Stimulated activated CD4-positive, alpha-beta T cell treated with anti-CD3 and anti-CD28 coated beads, Interleukin-1b, Interleukin-23, amount 100 ng/mL, for 4 hours (primary cell): ENCODE results near the gene WDR59.
"Not testable (repeated sequence)": the region's sequence is repeated elsewhere in the genome, so short reads cannot be mapped to it uniquely, and the experiment has no call there.

Experiments used
- DNase-seq, 2 donors: peaks; one replicate each; pipeline ENCODE4 v3.0.0-alpha.2; 2020; ENCODE audit warnings: low read depth in 2 of 2

The WDR59 gene, protein sequence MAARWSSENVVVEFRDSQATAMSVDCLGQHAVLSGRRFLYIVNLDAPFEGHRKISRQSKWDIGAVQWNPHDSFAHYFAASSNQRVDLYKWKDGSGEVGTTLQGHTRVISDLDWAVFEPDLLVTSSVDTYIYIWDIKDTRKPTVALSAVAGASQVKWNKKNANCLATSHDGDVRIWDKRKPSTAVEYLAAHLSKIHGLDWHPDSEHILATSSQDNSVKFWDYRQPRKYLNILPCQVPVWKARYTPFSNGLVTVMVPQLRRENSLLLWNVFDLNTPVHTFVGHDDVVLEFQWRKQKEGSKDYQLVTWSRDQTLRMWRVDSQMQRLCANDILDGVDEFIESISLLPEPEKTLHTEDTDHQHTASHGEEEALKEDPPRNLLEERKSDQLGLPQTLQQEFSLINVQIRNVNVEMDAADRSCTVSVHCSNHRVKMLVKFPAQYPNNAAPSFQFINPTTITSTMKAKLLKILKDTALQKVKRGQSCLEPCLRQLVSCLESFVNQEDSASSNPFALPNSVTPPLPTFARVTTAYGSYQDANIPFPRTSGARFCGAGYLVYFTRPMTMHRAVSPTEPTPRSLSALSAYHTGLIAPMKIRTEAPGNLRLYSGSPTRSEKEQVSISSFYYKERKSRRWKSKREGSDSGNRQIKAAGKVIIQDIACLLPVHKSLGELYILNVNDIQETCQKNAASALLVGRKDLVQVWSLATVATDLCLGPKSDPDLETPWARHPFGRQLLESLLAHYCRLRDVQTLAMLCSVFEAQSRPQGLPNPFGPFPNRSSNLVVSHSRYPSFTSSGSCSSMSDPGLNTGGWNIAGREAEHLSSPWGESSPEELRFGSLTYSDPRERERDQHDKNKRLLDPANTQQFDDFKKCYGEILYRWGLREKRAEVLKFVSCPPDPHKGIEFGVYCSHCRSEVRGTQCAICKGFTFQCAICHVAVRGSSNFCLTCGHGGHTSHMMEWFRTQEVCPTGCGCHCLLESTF

DNA sequence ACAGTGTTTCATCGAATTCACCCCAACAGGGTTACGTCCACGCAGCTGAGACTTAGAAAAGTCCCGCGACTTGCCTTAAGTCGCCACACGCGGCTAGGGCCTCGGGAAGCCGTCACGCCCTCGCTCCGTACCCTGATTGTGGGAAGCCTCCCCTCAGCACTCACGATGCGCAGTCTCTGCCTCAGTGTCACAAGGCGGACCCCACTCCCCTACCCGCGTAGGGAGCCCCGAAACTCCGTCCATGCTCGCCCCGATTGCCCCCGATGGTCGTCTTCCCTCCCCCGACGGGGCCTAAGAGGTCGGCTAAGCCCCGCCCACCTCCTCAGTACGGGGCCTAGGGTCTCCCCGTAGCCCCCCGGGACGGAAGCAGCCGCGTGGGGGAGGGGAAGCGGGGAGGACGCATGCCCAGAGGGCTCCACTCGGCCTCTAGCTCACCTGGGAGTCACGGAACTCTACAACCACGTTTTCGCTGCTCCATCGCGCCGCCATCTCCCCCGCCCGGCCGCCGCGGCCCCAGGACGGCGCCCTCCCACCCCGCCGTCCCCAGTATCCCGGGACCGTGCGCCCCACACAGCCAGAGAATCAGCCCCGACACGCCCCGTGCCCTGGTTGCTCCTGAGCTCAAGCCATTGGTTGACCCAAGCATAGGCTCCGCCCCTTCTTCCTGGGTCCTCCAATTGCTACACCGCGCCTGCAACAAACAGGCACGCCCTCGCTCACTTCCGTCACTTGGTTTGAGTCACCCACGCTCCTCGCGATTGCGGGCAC is at the start of gene WDR59:
WDR59 (minus strand) TSS at position 595 of the 768 bp plus-strand sequence; CDS start at position 489, 106 bp downstream.
- DNase-seq = peak; percentile 93 to 97

DNA sequence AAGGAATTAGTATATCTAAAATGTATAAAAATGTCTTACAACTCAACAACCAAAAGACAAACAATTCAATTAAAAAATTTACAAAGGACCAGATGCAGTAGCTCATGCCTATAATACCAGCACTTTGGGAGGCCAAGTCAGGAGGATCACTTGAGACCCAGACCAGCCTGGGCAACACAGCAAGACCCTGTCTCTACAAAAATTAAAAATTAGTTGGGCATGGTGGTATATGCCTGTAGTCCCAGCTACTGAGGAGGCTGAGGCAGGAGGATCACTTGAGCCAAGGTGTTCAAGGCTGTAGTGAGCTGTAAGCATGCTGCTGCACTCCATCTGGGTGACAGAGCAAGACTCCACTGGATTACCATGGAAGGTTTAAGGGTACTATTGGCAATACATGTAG is 47.7 kb upstream of the WDR59 start:
- DNase-seq = no peak

DNA sequence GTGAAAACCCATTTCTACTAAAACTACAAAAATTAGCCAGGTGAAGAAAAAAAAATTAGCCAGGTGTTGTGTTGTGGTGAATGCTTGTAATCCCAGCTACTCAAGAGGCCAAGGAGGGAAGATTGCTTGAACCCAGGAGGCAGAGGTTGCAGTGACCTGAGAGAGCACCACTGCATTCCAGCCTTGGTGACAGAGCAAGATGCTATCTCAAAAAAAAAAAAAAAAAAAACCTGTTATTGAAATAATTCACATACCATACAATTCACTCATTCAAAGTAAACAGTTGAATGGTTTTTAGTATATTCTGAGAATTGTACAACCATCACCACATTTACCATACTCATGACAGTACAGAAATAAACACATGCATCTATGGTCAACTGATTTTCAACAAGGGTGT is 44.9 kb upstream of the WDR59 start:
- no peak for DNase-seq

DNA sequence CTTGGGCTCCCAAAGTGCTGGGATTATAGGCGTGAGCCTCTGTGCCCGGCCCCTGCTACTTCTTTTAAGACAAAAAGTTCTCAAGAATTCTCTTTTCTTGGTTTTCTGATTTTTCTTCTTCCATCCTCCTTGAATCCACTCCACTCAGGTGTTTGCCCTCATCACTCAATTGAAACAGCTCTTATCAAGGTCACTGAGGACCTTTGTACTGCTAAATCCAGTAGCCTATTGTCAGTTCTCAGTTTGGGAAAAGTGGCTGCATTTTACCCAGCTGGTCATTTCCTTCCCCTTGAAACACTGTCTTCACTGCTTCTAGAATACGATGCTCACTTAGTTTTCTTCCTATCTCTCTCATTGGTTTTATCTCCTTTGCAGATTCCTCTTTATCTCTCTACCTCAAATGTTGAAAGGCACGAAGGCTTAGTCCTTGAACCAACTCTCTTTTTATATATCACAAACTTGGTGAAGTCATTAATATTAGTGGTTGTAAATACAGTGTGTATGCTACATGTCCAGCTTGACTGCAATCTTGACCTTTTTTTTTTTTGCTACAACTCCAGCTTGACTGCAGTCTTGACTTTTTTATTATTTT is 43.7 kb upstream of the WDR59 start:
- no peak for DNase-seq

DNA sequence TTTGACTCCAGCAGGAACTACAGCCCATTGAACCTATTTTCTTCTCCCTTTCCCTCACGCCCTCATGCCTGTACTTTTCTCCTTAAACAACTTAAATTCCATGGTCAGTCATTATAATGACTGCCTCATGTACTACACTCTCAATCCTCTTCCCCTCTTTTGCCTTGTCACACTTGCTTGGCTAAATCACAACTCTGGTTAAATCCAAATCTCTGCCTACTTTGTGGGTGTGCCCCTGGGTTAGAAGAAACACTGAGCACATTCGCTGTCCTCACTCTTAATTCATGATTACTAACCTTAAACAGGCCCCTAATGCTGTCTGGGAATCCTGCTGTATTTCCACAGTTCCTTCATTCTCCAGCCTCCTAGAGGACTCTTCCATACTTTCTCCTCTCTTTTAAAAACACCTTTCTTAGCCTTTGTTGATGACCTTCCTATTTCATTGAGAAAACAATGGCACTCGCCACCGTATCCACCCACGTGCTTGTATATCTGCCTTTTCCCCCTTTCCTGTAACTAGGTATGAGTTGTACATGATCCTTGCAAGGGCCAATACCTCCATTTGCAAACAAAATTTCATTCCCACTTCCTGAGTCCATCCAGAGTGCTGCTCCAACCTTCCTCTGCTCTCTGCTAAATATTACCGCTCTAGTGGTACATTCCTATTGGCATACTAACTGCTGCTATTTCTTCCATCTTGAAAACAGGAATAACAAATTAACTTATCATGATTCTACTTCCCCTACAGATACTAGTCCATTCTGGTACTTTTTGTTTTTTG is 42.8 kb upstream of the WDR59 start:
- DNase-seq = no peak

DNA sequence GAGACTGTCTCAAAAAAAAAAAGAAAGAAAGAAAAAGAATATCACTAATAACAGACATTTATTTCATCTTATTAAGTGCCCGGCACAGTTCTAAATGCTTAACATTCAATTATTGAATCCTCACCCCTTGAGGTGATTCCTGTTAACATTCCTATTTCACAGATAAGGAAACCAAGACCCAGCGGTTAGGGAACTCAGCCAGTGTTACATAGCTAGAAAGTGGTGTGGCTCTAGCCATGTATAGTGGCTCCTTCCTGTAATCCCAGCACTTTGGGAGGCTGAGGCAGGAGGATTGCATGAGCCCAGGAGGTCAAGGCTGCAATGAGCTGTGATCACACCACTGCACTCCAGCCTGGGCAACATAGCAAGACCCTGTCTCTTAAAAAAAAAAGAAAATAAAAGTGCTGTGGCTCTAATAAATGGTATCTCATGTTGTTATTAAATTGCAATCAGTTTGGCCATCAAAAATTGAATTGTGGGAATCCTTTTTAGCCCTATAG is 42.0 kb upstream of the WDR59 start:
- DNase-seq = no peak

DNA sequence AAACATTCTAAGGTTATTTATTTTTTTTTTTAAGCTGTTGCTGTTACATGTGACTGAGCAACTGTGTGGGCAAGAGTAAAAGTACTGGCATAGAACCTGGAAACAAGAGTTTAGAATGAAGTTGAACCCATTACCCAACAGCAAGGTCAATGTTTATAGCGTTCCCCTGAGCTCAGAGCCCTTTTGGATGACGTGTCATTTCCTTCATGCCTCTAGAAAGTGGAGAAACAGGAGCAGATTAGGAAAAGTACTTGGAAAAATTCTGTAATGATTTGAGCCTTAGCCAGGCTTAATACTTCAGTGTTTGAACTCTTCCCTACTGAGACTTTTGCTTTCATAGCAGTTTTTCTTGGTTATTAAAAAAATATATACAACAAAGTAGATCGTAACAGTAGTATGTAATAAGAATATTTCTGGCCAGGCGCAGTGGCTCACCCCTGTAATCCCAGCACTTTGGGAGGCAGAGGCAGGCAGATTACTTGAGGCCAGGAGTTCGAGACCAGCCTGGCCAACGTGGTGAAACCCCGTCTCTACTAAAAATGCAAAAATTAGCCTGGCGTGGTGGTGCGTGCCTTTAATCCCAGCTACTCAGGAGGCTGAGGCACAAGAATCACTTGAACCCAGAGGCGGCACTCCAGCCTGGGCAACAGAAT is 41.4 kb upstream of the WDR59 start:
- not testable (repeated sequence) for DNase-seq

DNA sequence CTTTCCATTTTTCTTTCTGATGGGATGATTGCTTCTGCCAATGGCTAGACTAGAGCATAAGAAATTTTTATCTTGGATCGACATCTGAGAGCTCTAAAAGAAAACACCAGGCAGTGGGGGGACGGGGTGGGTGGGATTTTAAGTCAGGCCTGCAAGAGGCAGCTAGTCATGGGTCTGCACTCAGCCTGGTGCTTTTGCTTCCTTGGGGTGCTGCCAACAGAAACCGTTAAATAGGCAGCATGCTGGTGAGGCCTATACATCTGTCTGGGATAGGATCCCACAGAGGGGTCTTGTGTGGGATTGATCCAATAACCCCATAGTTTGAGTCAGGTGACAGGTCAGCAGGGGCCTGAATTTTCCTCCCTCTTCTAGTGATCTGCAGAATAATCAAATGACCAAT is 40.8 kb upstream of the WDR59 start:
- no peak for DNase-seq

DNA sequence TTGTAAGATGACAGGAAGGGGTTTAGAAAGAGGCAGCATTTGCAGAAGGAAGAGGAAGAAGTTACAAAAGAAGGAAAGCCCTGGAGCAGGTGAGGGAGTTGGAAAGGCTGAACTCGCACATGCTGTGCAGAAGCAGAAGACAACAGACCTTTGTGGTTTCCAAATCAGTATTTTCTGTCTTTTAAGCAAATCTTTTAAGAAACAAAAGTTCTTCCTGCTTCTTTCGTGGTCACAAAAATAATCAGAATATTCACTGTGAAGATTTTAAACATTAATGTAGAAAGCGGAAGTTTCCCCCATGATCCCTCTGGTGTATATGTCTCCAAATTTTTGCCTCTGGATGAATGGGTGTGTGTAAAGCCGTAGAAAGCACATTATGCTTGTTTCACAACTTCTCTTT is 39.7 kb upstream of the WDR59 start:
- DNase-seq = no peak

DNA sequence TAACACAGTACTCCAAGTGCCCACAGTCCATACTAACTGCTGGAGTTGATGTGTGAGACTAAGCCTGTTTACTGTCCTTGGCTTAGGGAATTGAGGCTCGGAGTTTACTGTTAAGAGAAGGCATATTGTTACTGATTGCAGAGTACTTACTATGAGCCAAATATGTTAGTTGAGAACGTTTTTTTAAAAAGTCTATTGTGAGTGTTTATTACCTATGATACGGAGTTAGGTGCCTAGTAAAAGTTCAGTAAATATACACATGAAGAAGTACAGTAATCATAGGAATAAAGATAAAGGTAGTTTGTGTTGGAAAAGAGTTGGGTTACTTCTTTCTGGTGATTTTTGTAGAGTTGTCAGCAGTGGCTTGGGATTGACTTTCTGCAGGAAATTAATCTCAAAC is 39.3 kb upstream of the WDR59 start:
- DNase-seq = no peak

DNA sequence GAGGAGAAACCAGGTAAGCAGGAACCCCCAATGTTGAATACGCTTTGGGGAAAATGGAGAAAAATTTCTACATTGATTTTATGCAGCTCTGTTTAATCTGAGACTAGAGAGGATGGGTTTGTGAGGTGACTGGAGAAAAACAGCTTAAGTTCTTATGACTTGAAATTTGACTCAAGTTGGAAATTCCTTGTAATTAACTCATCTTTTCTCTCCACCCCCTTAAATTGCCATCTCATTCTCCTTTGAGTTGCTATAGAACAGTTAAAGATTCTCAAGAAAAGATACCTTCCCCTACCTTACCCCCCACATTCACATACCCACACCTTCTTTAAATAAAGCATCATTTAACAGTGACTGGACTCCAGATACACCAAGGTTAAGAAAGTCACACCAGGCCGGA is 38.1 kb upstream of the WDR59 start:
- DNase-seq = no peak

DNA sequence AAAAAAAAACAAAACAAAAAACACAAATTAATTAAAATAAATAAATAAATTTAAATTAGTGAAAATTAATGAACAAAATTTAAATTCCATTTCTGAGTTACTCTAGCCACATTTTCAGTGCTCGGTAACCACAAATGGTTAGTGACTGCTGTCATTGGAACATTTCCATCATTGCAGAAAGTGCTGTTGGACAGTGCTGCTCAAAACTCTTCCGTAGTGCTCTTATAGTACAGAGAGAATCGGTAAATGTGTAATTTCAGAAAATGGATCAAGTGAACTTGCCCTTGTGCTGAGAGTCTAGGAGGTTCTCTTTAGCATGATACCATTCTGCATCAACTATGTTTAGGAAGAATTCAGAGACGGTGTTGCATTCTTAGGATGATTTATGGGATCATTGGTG is 37.6 kb upstream of the WDR59 start:
- DNase-seq = no peak

DNA sequence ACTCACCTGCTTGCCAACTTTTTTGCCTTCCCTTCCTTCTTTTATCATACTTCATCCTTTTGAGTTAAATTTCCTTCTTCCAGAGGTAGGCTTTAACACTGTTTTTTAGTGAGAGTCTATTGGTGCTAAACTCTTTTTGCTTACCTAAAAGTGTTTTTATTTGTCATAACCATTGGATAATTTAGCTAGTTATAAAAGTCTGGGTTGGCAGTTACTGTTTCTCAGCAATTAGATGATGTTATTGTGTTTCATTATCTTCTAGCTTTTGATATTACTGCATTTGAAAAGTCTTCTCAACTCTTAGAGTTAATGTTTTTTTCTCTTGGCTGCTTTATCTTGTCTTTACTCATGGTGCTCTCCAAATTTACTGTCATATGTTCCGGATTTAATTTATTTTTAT is 36.5 kb upstream of the WDR59 start:
- DNase-seq = no peak

DNA sequence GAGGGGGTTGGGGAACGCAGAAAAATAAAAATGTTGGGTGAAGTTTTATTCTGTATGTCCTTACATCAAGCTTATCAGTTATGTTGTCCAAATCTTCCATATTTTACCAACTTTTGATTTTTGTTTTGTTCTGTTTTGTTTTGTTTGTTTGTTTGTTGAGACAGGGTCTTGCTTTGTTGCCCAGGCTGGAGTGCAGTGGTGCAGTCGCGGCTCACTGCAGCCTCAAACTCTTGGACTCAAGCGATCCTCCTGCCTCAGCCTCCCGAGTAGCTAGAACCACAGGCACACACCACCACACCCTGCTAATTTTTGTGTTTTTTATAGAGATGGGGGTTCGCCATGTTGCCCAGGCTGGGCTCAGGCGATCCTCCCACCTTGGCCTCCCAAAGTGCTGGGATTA is 34.7 kb upstream of the WDR59 start:
- no peak for DNase-seq

DNA sequence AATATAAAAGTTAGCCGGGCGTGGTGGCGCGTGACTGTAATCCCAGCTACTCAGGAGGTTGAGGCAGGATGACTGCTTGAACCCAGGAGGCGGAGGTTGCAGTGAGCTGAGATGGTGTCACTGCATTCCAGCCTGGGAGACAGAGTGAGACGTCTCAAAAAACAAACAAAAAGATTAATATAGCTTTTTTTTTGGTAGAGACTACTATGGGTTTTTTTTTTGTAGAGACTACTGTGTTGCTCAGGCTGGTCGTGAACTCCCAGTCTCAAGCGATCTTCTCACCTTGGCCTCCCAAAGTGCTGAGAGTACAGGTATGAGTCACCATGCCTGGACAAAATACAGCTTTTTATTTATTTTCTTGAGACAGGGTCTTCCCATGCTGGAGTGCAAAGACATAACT is 34.1 kb upstream of the WDR59 start:
- no peak for DNase-seq

DNA sequence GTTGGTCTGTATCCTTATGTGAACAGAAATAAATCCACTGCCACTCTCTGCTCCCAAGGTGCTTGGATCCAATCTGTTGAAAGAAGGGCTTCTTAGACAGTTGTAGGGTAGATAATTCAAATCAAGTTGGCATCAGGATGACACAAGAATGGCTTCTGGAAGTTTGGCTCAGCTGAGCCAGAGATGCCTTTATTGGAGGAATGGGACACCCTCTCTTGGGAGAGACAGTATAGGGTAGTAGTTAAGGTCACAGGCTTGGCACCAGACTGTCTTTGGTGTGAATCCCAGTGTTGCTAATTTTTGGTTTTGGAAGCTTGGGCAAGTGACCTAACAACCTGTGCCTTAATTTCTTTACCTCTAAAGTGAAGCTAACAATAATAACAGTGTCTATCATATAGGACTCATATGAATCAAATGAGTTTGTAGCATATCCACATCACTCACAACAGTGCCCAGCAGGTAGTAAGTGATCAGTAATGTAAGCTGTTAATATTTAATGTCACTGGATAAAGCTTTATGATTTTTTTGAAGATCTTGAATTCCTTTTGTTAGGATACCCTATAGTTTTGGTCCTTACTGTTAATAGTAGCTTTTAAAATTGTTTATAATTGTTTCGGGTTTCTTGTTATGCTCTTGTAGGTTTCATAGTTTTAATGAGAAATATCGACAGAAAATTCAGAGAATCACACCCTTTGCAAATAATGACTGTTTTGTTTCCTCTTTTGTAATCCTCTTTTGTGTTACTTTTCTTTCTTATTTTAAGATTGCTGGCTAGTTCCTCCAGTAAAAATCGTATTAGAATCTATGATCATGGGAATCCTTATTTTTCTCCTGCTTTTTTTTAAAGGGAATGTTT is 33.0 kb upstream of the WDR59 start:
- DNase-seq = no peak

DNA sequence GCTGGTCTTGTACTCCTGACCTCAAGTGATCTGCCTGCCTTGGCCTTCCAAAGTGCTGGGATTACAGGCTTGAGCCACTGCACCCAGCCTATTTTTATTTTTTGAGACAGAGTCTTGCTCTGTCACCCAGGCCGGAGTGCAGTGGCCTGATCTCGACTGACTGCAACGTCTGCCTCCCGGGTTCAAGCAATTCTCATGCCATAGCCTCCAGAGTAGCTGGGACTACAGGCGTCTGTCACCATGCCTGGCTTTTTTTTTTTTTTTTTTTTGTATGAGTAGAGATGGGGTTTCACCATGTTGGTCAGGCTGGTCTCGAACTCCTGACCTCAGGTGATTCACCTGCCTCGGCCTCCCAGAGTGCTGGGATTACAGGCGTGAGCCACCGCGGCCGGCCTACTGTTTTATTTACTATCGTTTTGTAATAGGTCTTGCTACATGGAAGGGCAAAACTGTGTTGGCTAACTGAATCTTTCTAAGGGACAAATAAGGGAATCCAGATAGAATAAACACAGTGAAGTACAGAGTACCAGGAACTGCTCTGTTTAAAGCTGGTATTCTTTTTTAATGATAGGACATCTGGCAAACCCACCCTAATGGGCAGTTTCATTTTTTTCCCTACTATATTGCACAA is 31.6 kb upstream of the WDR59 start:
- not testable (repeated sequence) for DNase-seq

DNA sequence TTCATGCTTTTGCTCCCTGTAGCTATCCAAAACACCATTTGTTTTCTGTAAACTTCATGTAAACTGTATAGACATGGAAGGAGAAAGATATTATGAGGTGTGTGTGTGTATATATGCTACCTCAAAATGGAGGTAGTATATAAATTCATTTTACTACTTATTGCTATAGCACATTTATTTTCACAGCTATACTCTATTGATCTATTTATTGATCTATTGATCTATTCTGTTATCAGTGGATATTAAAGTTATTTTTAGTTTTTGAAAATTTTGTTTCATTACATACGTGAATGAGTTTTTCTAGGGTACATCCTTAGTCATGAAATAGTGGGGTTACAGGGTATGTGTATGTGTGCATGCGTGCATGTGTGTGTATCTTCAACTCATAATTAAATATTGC is 29.4 kb upstream of the WDR59 start:
- DNase-seq = no peak

DNA sequence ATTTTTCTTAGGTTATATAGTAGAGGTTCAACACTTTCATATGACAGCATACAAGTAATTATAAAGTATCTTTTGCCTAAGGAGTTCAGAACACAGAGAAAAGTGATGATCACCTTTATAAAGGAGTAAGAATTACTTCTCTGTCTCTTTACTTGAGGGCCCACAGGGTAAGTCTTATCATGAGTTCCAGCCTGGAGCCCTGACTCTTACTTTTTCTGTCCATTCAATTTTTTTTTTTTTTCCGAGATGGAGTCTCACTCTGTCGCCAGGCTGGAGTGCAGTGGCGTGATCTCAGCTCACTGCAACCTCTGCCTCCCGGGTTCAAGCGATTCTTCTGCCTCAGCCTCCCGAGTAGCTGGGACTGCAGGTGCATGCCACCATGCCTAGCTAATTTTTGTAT is 28.2 kb upstream of the WDR59 start:
- not testable (repeated sequence) for DNase-seq
